ENCODE results near the gene CFAP99. TPM values are rescaled to one million over a fixed set of nuclear protein-coding genes. Genes with fewer than 3 reads are reported as not detected.
"Not testable (repeated sequence)": the region's sequence is repeated elsewhere in the genome, so short reads cannot be mapped to it uniquely, and the experiment has no call there.

The CFAP99 gene
- total RNA-seq, 2 donors from 2014 or later, result not detected

DNA sequence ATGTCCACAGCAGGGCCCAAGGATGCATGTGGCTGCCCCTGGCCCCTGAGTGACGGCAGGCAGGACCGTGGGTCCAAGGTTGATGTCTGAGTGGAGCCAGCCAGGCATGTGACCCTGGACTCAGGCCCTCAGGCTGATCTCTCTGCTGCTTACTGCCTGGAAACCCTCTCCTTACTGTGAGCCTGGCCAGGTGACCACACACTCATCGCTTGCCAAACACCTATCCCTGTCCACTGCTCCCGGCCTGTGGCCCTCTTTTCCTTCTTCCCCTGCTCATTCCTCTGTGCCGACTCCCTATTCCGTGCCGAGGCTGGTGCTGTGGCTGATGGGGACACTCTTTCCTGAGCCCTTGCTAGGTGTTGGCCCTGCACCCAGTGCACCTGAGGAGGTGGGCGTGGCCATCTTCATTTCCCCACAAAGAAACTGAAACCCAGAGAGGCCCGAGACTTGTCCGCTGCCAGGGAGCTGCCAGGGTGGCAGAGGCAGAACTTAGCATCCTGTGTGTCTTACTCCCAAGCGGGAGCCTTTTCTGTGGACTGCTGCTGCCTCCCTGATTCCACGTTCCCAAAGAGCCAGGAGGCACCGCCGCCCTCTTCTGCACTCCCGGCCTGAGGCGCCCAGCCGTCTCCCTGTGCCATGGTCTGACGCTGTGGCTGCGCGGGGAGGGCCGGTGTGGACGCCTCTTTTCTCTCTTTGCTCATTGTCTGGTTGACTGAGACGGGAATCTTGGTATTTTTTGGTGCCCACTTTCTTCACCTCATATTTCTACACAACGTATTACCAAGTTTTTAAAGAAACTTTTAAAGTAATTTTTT lies 38.9 kb downstream of the CFAP99 start:
- ATAC-seq, result no peak
- intact Hi-C loops (cut with DNase I), result no loop called here
- DNase-seq, result no peak

GRCh38 chr4:2458546-2459491 lies 40.1 kb downstream of the CFAP99 start:
- DNase-seq (no peak), ATAC-seq (no peak)
- intact Hi-C loops (cut with DNase I), result no loop called here

GRCh38 chr4:2459589-2460349 lies 41.0 kb downstream of the CFAP99 start:
- no peak for DNase-seq
- ATAC-seq, result no peak
- intact Hi-C loops (cut with DNase I), result loop anchor here (5.0 to 10.0 kb wide), 2 partner anchors 75 to 237 kb away; partner anchors contain the start of gene FAM193A (in 1 of the 2)

DNA sequence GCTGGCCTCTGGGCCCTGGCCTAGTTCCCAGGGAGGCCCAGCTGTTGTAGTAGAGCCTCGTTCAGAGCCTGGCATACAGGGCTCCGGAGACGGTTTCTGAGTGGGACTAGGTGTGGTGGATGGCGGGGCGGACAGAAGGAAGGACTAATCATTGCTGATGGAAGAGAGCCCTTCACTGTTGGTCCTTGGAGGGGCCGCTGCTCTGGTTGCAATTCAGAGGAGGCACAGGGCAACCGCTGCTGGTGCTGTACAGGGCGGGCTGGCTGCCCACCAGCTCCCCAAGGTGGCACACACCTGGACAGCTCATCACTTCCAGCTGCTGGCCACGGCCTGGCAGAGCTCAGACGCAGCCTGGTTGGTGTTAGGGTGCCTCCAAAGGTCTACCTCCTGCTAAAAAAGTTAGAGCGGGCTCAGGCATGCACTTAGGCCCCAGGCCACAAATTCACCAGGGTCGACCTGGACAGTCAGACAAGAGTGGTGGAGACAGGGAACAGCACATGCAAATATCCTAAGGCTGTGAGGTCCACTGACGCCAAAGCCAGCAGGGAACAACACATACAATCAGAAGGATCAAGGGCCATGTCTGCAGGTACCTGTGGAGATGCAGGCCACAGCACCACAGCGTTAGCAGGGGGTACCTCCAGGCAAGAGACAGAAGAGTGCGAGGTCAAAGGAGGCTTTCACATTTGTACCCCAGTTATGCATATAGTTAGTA lies 42.6 kb downstream of the CFAP99 start:
- DNase-seq (no peak), ATAC-seq (no peak)
- intact Hi-C loops (cut with DNase I), result loop anchor here (5.0 to 10.0 kb wide), 2 partner anchors 73 to 239 kb away; partner anchors contain the start of gene FAM193A (in 1 of the 2)

GRCh38 chr4:2462218-2462991 lies 43.6 kb downstream of the CFAP99 start:
- ATAC-seq, result peak; percentile 96 to 98
- intact Hi-C loops (cut with DNase I), result loop anchor here (5.0 to 10.0 kb wide), 2 partner anchors 72 to 240 kb away; partner anchors contain the start of gene FAM193A (in 1 of the 2)
- DNase-seq, result peak; percentile 75

GRCh38 chr4:2462992-2463762 lies 44.4 kb downstream of the CFAP99 start:
- DNase-seq (no peak), ATAC-seq (peak in 1 of 2 donors; percentile 5)
- intact Hi-C loops (cut with DNase I), result loop anchor here (5.0 to 10.0 kb wide), 2 partner anchors 72 to 241 kb away; partner anchors contain the start of gene FAM193A (in 1 of the 2)

- intact Hi-C loops (cut with DNase I), result loop anchor here in 1 of 2 donors (10.0 kb wide), 1 partner anchor 70 kb away; the partner anchor contains the start of gene FAM193A
- ATAC-seq (no peak), DNase-seq (no peak)
Measured at GRCh38 chr4:2465032-2465431, 46.3 kb downstream of the CFAP99 start.

- DNase-seq, ATAC-seq: not testable (repeated sequence)
- intact Hi-C loops (cut with DNase I), result loop anchor here in 1 of 2 donors (10.0 kb wide), 1 partner anchor 69 kb away; the partner anchor contains the start of gene FAM193A
Measured at GRCh38 chr4:2465544-2465943, 46.8 kb downstream of the CFAP99 start.

DNA sequence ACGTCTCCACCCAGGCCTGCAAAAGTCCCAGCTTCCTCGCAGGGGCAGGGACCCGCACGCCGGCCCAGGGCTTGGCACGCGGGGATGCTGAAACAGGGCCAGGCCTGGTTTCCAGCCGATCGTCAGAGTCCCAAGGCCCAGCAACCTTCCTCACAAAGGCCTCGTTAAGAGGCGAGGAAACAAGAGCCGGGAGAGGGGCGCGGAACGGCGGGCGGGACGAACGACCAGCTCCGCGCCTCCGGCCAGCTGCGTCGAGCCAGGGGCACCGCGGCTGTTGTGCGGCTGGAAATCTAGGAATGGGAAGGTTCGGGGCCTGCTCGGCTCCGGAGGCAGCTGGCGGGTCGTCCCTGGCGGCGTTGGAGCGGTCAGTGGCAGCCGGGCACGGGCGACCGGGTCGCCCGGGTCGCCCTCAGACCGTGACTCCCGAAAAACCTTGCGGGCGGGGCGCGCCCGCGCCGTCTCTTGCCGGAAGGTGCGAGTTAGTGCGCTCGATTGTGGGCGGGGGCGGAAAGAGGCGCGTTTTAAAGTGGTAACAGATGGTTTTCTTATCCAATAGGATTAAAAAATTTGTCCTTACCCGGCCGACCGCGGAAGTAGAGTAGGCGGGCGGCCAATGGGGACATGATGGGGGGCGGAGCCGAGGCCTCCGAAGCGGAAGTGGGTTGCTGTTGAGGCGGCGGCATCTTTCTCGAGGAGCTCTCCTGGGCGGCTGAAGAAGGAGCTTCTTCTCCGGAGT lies 49.9 kb downstream of the CFAP99 start, which contains the start of gene RNF4:
Gene RNF4, plus strand, starts transcription at position 651 of the 736 bp plus-strand sequence. CDS start 21,388 bp downstream, outside the sequence.
- peak; percentile 97 for ATAC-seq
- peak; percentile 97 for DNase-seq
- intact Hi-C loops (cut with DNase I), result loop anchor here in 1 of 2 donors (10.0 kb wide), 1 partner anchor 66 kb away; the partner anchor contains the start of gene FAM193A

DNA sequence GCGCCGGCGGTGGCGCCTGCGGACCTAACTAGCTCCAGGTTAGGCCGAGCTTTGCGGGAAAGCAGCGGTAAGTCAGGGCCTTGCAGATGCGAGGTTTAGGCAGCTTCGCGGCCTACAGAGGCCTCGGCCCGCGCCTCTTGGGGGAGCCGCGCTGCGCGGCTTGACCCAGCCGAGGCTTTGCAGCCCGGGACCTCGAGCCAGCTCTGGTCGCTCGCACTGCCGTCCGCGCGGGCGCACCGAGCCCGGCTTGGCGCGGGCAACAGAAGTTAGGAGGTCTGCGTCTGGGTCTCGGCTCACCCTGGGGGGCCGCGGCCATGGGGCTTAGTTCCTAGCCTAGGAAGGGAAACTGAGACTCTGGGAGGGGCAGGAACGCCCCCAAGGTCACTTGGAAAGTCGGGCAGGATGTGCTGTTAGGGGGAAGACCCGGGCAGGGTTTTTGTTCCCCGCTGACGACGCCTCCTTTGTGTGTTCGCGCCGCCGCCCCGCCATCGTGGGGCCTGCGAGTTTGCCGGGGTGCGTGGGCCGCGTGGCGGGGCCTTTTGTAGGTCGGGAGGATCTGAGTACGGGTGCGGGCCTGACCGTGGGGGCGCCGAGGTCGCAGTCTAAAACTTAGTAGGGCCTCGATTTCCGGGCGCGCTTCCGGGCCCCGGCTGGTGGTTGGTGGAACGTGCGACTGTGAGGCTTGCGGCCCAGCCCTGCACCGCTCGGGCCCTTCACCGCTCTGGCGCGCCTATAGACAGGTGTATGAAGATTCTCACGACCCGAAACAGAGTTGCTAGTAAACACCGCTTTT lies 50.6 kb downstream of the CFAP99 start:
- intact Hi-C loops (cut with DNase I), result loop anchor here in 1 of 2 donors (10.0 kb wide), 1 partner anchor 65 kb away; the partner anchor contains the start of gene FAM193A
- DNase-seq (peak; percentile 69), ATAC-seq (peak; percentile 54 to 65)

GRCh38 chr4:2470791-2471190 lies 52.0 kb downstream of the CFAP99 start:
- ATAC-seq (no peak), DNase-seq (no peak)
- intact Hi-C loops (cut with DNase I), result no loop called here

DNA sequence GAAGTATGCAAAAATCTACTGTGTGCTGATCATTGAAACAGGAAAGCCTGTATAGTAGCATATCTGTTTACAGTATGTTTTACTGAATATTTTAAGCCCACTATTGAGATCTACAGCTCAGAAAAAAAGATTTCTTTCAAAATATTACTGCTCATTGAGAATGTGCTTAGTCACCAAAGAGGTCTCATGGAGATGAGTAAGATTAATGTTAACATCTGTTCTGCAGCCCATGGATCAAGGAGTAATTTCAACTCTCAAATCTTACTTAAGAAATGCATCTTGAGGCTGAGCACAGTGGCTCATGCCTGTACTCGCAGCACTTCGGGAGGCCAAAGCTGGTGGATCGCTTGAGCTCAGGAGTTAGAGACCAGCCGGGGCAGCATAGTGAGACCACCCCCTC lies 53.4 kb downstream of the CFAP99 start:
- intact Hi-C loops (cut with DNase I), result no loop called here

GRCh38 chr4:2478229-2478628 lies 59.5 kb downstream of the CFAP99 start:
- intact Hi-C loops (cut with DNase I), result no loop called here
- DNase-seq (no peak), ATAC-seq (no peak)

More for the DNA sequence above, 53.4 kb downstream of the CFAP99 start:
- ATAC-seq (no peak), DNase-seq (no peak)

DNA sequence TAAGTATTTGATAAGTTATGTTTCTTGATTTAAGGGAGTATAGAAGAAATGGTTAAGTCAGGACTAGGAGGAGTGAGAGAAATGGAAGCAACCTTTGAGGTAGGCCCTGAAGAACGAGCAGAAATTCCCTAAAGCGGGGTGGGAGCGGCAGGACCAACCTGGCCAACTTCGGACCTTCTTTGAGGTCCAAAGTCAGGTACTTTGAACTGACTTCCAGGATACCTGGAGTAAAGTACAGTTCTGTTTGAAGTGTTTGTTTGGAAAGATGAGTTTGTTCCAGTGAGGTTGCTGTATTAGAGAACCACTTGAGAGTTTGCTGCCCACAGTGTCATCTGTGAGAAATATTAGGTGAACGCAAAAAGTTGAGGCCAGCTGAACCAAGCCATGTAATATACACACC lies 61.9 kb downstream of the CFAP99 start:
- intact Hi-C loops (cut with DNase I), result no loop called here
- DNase-seq (no peak), ATAC-seq (no peak)

DNA sequence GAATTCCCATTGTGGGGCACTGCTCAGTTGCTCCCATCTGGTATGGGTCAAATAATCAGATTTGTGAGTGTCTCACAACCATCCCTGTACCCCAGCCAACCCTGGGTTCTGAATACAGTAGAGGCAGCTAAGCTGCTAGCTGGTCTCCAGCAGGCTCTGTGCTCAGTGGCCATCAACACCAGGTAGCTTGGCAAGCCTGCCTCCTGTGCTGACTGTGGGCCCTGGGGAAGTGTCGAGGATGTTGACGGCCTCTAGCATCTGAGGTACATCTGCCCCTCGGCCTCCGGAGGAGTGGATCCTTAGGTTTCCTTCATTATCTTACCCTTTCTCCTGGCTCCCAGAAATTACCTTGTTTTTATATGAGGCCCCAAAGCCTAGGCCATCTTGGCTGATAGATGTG lies 63.4 kb downstream of the CFAP99 start:
- intact Hi-C loops (cut with DNase I), result no loop called here
- DNase-seq, result no peak
- ATAC-seq, result no peak

Data from left cardiac atrium (tissue), 4 donors.